ENCODE data around the gene CCT7. TPM values are rescaled to one million over a fixed set of nuclear protein-coding genes. Genes with fewer than 3 reads are reported as not detected.

The CCT7 gene
- total RNA-seq, 2 donors from 2014 or later = 417 to 436 TPM

DNA sequence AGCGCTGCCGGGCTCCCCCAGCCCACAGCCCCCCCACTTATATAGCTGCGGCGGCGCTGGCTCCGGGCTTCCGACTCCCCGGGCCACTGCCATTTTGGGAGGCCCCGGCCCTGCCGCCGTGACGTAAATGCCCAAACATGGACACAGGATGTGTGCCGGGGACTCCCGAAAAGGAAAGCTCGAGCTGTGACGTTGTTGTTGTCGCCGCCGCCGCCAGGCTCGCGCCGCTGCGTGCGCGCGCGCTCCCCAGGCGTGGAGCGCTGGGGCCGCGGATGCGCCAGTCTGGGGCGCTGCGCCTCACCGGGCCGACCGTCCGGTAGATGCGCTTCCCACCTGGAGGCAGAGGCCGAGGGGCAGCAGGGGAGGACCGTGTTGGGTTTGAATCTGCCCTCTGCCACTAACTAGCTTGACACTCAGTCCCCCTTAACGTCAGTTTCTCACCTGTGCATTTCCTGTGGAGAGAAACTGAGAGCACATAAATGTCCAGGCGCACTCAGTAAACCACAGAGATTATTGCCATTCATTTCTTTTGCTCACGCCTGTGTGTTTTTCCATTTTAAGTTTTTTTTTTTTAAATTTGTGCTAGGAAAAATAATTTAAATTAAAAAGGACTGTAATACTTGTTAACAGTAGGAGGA lies 59.5 kb downstream of the CCT7 start, which contains the start of gene EGR4:
TSS of gene EGR4 (minus strand) at position 15 of the 638 bp plus-strand sequence. CDS start 231 bp downstream, outside the sequence.
- Mint-ChIP-seq H3K4me1 (ENCODE audit: low read depth in 2 of 2) (peaks cover 6 to 12% of the 10 kb centered on the region in 2 donors), H3K27ac (no peak within 1 kb of the TSS), H3K9me3 (no peaks in the 10 kb centered on the region), H3K36me3 (no peaks in the 10 kb centered on the region), H3K4me3 (peak within 1 kb of the TSS; percentile 60), H3K27me3 (peaks cover 35 to 64% of the 10 kb centered on the region in 2 donors)
- DNase-seq (ENCODE audit: low spot score) (peak; percentile 93), ATAC-seq (peak; percentile 95 to 96)

DNA sequence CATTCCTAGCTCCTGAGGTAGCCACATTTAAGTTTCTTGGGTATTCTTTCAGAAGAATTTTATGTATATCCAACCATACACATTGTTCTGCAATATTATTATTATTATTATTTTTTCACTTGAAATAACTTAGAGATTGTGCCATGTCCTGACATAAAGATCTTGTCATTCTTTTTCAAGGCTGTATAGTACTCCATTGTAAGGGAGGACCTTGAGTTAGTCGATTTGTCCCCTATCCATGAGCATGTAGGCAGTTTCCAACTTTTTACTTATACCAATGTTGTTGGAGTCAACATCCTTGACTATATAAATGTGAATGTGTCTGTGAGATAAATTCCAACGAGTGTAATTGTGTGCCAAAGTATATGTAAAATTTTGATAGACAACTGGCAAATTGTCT lies 60.1 kb downstream of the CCT7 start:
- ATAC-seq = no peak

DNA sequence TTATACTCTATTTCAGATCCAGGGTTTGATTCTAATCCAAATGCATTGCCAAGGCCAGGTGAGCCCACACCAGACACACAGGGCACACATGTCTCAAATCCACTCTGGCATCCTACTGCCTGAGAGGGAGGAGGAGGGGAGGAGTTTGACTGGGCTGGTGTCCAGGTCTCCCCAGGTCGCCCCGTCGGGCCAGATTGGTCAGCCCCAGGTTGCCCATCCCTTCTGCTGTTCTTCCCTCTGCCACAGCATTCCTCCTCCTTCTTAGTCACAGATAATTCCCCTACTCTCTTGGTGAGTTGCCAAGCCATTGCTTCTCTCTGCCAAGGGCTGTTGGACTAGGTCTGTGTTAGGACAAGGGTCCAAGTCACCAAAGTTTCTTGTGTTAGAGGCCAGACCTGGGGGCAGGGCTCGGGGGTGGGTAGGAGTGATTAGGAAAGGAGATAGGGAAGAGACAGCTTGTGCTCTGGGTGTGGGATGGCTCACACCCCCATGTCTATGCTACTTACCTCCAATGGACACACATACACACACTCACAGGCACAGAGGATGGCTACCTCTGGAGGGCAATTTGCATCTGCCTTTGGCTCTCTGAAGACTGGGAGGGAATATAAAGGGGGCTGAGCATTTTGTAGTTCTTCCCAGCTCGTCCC lies 61.8 kb downstream of the CCT7 start:
- Mint-ChIP-seq H3K27ac (no peak overlapping the region), H3K4me3 (no peak overlapping the region), H3K9me3 (no peaks in the 10 kb centered on the region), H3K27me3 (peaks cover 36 to 62% of the 10 kb centered on the region in 2 donors), H3K4me1 (ENCODE audit: low read depth in 2 of 2) (peaks cover 3 to 6% of the 10 kb centered on the region in 2 donors), H3K36me3 (no peaks in the 10 kb centered on the region)
- DNase-seq (ENCODE audit: low spot score) (no peak), ATAC-seq (no peak)

More for the DNA sequence above, 60.1 kb downstream of the CCT7 start:
- H3K36me3 Mint-ChIP-seq = no peaks in the 10 kb centered on the region
- peaks cover 6 to 12% of the 10 kb centered on the region in 2 donors for H3K4me1 Mint-ChIP-seq (ENCODE audit: low read depth in 2 of 2)
- H3K9me3 Mint-ChIP-seq = no peaks in the 10 kb centered on the region
- H3K27ac Mint-ChIP-seq = no peak overlapping the region
- peaks cover 35 to 59% of the 10 kb centered on the region in 2 donors for H3K27me3 Mint-ChIP-seq
- H3K4me3 Mint-ChIP-seq = no peak overlapping the region
- DNase-seq (ENCODE audit: low spot score) = no peak

GRCh38 chr2:73297151-73297559 lies 63.0 kb downstream of the CCT7 start:
- Mint-ChIP-seq H3K27ac (no peak overlapping the region), H3K4me3 (no peak overlapping the region), H3K9me3 (no peaks in the 10 kb centered on the region), H3K27me3 (peaks cover 37 to 68% of the 10 kb centered on the region in 2 donors), H3K4me1 (ENCODE audit: low read depth in 2 of 2) (no peaks in the 10 kb centered on the region), H3K36me3 (no peaks in the 10 kb centered on the region)
- DNase-seq (ENCODE audit: low spot score) (no peak), ATAC-seq (no peak)

DNA sequence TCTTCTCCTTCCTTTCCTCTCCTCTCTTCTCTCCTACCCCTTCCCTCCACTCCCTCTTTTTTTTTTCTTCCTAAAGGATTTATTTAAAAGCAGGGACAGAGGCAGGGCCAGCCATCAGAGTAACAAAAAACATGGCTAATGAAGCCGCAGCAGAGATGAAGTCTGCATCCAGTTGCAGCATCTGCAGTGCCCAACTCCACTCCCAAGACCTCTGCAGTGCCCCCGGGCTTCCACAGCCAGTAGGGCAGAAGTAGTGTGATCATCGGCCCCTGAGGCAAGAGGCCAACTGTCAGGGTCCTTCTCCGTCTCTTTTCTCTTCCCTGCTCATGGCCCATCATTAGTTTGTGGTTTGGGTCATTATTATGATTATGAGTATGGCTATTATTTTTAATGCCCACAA lies 63.5 kb downstream of the CCT7 start:
- no peaks in the 10 kb centered on the region for H3K36me3 Mint-ChIP-seq
- H3K27ac Mint-ChIP-seq = no peak overlapping the region
- ATAC-seq (no peak), DNase-seq (ENCODE audit: low spot score) (no peak)
- no peaks in the 10 kb centered on the region for H3K9me3 Mint-ChIP-seq
- H3K27me3 Mint-ChIP-seq = peaks cover 40 to 72% of the 10 kb centered on the region in 2 donors
- H3K4me1 Mint-ChIP-seq (ENCODE audit: low read depth in 2 of 2) = no peaks in the 10 kb centered on the region
- no peak overlapping the region for H3K4me3 Mint-ChIP-seq

GRCh38 chr2:73300926-73301325 lies 66.8 kb downstream of the CCT7 start:
- H3K4me3 Mint-ChIP-seq = no peak overlapping the region
- H3K9me3 Mint-ChIP-seq = no peaks in the 10 kb centered on the region
- no peak for DNase-seq (ENCODE audit: low spot score)
- no peak for ATAC-seq
- no peaks in the 10 kb centered on the region for H3K4me1 Mint-ChIP-seq (ENCODE audit: low read depth in 2 of 2)
- peaks cover 42 to 82% of the 10 kb centered on the region in 2 donors for H3K27me3 Mint-ChIP-seq
- H3K27ac Mint-ChIP-seq = no peak overlapping the region
- H3K36me3 Mint-ChIP-seq = no peaks in the 10 kb centered on the region

DNA sequence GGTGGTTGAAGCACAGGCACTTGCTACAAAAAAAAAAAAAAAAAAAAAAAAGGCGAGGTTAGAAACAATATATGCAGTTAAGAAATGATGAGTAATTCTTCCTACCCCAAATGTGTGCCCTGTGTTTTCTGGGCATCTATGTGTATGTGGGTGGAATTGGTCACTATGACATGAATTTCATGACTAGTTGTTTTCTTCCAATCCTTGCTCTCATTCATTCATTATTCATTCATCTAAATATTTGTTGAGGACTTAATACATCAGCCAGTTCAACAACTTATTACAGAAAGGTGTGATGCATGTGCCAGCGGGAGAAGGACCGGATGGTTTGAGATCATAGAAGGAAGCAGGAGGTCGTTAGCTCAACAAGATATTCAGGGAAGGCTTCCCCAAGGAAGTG lies 67.5 kb downstream of the CCT7 start:
- Mint-ChIP-seq H3K4me1 (ENCODE audit: low read depth in 2 of 2) (no peaks in the 10 kb centered on the region), H3K9me3 (no peaks in the 10 kb centered on the region), H3K27ac (no peak overlapping the region), H3K4me3 (no peak overlapping the region), H3K36me3 (no peaks in the 10 kb centered on the region), H3K27me3 (peaks cover 40 to 79% of the 10 kb centered on the region in 2 donors)
- DNase-seq (ENCODE audit: low spot score) (no peak), ATAC-seq (no peak)

Other genes starting within 250 kb of the CCT7 start
- 10 to 100 TPM; 27.3 to 32.4 TPM for gene SFXN5, start 162.6 kb upstream of the CCT7 start, total RNA-seq
- 10 to 100 TPM in 1 of 2 donors, 1 to 10 TPM in 1; 8.8 to 15.7 TPM for gene RAB11FIP5, start 121.4 kb upstream of the CCT7 start, total RNA-seq
- gene NOTO, start 31.7 kb upstream of the CCT7 start, total RNA-seq = not detected
- 10 to 100 TPM; 27.2 to 47.1 TPM for gene SMYD5, start 20.1 kb upstream of the CCT7 start, total RNA-seq
- gene PRADC1, start 1.1 kb upstream of the CCT7 start, total RNA-seq = 10 to 100 TPM; 13.0 to 13.5 TPM
- gene FBXO41, start 50.2 kb downstream of the CCT7 start, total RNA-seq = 10 to 100 TPM in 1 of 2 donors, 1 to 10 TPM in 1; 10.0 to 40.1 TPM
- gene EGR4, start 59.2 kb downstream of the CCT7 start, total RNA-seq = not detected
- 10 to 100 TPM; 20.4 to 29.0 TPM for gene ALMS1, start 151.5 kb downstream of the CCT7 start, total RNA-seq